ENCODE results near the gene GALNT9. TPM values are rescaled to one million over a fixed set of nuclear protein-coding genes. Genes with fewer than 3 reads are reported as not detected.

Gene GALNT9
- total RNA-seq, 4 donors from 2014 or later = not detected

- H3K4me1 ChIP-seq = peaks cover 0 to 8% (median 0%) of the 10 kb centered on the region in 3 donors
- no peaks in the 10 kb centered on the region for H3K9me3 ChIP-seq
- 49 to 53% methylated on average over 8 to 16 of the region's 30 CpGs for WGBS, 2 donors
- no peaks in the 10 kb centered on the region for H3K36me3 ChIP-seq
- no peak overlapping the region for H3K27ac ChIP-seq
- TF ChIP-seq POLR2A (IDR thresholded peaks at IDR 0.05) = no peak
- TF ChIP-seq CTCF (IDR thresholded peaks at IDR 0.05) = no peak
- no peak overlapping the region for H3K4me3 ChIP-seq
- peaks cover 0 to 98% (median 0%) of the 10 kb centered on the region in 4 donors for H3K27me3 ChIP-seq
- no peak for DNase-seq
- intact Hi-C loops (cut with DNase I) = no loop called here
These were observed 9.9 kb downstream of the GALNT9 start for GRCh38 chr12:132319359-132319950.

- peaks cover 0 to 8% (median 0%) of the 10 kb centered on the region in 3 donors for H3K4me1 ChIP-seq
- H3K36me3 ChIP-seq = no peaks in the 10 kb centered on the region
- no peak overlapping the region for H3K27ac ChIP-seq
- H3K27me3 ChIP-seq = peaks cover 0 to 91% (median 0%) of the 10 kb centered on the region in 4 donors
- no CpG with 5 or more reads among the region's 19 CpGs for WGBS, 2 donors
- no peak for TF ChIP-seq CTCF (IDR thresholded peaks at IDR 0.05)
- TF ChIP-seq POLR2A (IDR thresholded peaks at IDR 0.05) = no peak
- no peak for DNase-seq
- intact Hi-C loops (cut with DNase I) = no loop called here
- H3K9me3 ChIP-seq = no peaks in the 10 kb centered on the region
- no peak overlapping the region for H3K4me3 ChIP-seq
These were observed 10.8 kb downstream of the GALNT9 start for GRCh38 chr12:132318618-132319033.

DNA sequence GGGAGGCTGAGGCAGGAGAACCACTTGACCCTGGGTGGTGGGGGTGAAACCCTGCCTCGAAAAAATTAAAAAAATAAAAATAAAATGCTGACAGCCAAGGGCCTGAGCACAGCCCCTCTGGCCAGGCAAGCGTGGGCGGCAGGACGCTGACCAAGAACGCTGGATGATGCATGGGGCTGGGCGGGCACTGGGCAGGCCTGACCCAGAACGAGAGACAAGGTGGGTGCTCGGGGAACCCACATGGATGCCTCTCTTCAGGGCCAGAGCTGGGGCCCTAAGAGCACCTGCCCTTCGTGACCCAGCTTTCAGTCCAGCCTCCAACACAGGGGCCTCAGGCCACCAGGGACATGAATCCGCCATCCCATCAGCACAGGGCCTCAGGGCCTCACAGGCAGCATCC, 11.3 kb downstream of the GALNT9 start:
- Histone ChIP-seq H3K4me3 (no peak overlapping the region), H3K27ac (no peak overlapping the region), H3K4me1 (peaks cover 0 to 5% (median 0%) of the 10 kb centered on the region in 3 donors), H3K27me3 (peaks cover 0 to 86% (median 0%) of the 10 kb centered on the region in 4 donors), H3K36me3 (no peaks in the 10 kb centered on the region), H3K9me3 (no peaks in the 10 kb centered on the region)
- DNase-seq = no peak
- 77 to 81% methylated on average over 6 to 9 of the region's 10 CpGs for WGBS, 2 donors
- intact Hi-C loops (cut with DNase I) = no loop called here
- no peak for TF ChIP-seq CTCF (IDR thresholded peaks at IDR 0.05)
- TF ChIP-seq POLR2A (IDR thresholded peaks at IDR 0.05) = no peak

GRCh38 chr12:132317233-132317938, 12.0 kb downstream of the GALNT9 start:
- DNase-seq = no peak
- no peak overlapping the region for H3K4me3 ChIP-seq
- no peaks in the 10 kb centered on the region for H3K36me3 ChIP-seq
- no peak overlapping the region for H3K27ac ChIP-seq
- intact Hi-C loops (cut with DNase I) = no loop called here
- 62 to 73% methylated on average over 14 to 18 of the region's 19 CpGs for WGBS, 2 donors
- H3K4me1 ChIP-seq = no peaks in the 10 kb centered on the region
- H3K9me3 ChIP-seq = peaks cover 0 to 6% (median 0%) of the 10 kb centered on the region in 3 donors
- H3K27me3 ChIP-seq = peaks cover 0 to 79% (median 0%) of the 10 kb centered on the region in 4 donors
- no peak for TF ChIP-seq POLR2A (IDR thresholded peaks at IDR 0.05)
- TF ChIP-seq CTCF (IDR thresholded peaks at IDR 0.05) = no peak

DNA sequence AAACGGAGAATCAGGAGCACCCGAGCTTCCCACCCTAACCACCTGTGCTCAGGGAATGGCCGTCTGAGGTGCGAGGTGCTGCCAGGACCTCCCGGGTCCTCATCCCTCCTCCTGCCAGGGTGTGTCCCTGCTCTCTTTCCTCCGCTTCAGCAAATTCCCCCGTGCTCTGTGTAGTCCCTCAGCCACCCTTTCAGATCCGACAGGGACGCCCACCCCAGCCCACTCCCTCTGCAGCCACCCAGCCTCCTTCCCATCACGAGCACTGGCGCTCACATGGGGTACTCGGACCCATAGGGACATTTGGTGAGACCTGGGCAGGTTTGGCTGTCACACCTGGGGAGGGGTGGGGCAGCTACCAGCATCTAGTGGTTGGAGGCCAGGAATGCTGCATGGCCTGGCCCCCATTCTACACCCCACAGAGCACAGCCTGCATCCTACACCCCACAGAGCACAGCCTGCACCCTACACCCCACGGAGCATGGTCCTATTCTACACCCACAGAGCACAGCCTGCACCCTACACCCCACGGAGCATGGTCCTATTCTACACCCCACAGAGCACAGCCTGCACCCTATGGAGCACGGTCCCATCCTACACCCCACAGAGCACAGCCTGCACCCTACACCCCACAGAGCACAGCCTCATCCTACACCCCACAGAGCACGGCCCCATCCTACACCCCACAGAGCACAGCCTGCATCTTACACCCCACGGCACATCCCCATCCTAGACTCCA, 12.7 kb downstream of the GALNT9 start:
- no peak overlapping the region for H3K27ac ChIP-seq
- no peaks in the 10 kb centered on the region for H3K4me1 ChIP-seq
- TF ChIP-seq CTCF (IDR thresholded peaks at IDR 0.05) (no peak), POLR2A (IDR thresholded peaks at IDR 0.05) (no peak)
- no peak for DNase-seq
- no peak overlapping the region for H3K4me3 ChIP-seq
- H3K27me3 ChIP-seq = peaks cover 0 to 72% (median 0%) of the 10 kb centered on the region in 4 donors
- 53 to 68% methylated on average over 14 to 15 of the region's 17 CpGs for WGBS, 2 donors
- intact Hi-C loops (cut with DNase I) = no loop called here
- H3K9me3 ChIP-seq = peaks cover 0 to 13% (median 0%) of the 10 kb centered on the region in 3 donors
- H3K36me3 ChIP-seq = no peaks in the 10 kb centered on the region
